Activated CD4-positive, alpha-beta T cell treated with anti-CD3 and anti-CD28 coated beads, Interleukin-10, Interleukin-2, amounts not matched to agents 100 ng/mL and 50 ng/mL, durations not matched to agents 16 hours and 8 hours (primary cell): ENCODE measurements around the gene CETN1.

Source experiments
- DNase-seq: peaks from one replicate; pipeline ENCODE4 v3.0.0-alpha.2; 2020

CETN1 gene

DNA sequence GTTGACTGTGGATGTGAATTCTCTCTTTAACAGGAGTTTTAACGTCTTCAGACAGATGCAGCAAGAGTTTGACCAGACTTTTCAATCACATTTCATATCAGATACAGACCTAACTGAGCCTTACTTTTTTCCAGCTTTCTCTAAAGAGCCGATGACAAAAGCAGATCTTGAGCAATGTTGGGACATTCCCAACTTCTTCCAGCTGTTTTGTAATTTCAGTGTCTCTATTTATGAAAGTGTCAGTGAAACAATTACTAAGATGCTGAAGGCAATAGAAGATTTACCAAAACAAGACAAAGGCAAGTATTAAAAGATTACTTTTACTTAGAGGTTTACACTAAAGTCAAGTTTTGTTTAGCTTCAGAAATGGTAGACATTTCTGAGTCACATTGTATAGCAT lies 47.1 kb downstream of the CETN1 start:
- no peak for DNase-seq

DNA sequence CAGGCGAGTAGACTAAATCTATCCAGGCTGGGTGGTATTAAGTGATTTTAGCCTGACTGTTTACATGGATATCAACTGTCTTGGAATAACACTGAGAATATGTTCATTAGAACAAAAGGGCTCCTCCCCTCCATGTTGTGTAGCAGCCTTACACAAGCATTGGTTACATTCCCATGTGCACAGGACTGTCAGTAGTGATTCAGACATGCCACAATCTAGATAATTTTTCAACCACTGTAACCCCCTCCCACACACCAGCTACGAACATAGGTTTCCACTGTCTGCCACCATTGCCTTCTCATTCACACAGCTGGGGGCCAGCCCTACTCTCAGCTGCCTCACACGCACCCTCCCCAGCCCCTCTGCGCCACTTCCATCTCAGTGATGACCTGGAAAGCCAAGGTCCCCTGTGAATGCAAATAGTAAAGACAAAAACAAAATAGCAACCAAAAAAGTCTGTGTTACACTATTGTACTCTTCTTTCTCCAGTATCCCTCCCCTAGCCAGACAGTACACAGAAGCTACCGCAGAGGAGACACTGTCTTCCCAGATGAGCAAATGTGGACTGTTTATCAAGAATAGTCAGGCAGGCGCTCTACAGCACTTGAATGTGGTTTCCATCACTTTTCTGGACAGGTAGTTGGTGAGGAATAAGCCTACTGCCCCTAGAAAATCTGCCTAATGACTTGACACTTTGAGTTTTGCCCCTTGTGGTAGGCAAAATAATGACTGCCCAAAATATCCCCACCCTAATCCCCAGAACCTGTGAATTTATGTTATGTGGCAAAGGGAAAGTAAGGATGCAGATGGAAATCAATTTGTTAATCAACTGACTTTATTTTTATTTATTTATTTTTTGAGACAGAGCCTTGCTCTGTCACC lies 49.3 kb downstream of the CETN1 start:
- no peak for DNase-seq

DNA sequence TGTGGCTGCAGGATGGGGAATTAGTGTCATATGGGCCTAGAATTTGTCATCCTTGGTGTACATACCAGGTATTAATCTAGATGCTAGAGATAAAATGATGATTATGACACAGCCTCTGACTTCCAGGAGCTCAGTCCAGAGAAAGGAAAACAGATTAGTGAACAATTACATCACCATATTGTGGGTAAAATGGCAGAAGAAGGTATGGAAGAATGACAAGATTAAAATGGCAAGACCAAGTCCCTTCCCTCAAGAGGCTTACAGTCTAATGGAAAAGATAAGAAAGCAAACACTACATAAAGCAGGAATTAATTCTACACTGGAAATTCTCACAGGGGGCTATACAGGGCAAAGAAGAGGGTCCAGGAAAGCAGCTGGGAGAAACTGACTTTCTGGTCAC lies 51.4 kb downstream of the CETN1 start:
- DNase-seq = no peak
